Osteoblast (primary cell): ENCODE measurements around the gene SEPTIN2. TPM values are rescaled to one million over a fixed set of nuclear protein-coding genes. Genes with fewer than 3 reads are reported as not detected.

Source experiments
- DNase-seq: peaks from one replicate; pipeline ENCODE4 v3.0.0; 2011; ENCODE audit warnings: low spot score, mixed read lengths; ENCODE audit not compliant: insufficient read length; ENCODE audit errors: missing footprints
- H2AFZ ChIP-seq: 2 replicates; pipeline ENCODE4 v1.6.0; 2011; ENCODE audit warnings: mild to moderate bottlenecking, low read length
- H3K27ac ChIP-seq: 2 replicates; pipeline ENCODE4 v1.5.1; 2011; ENCODE audit warnings: mild to moderate bottlenecking, low read depth, low read length, moderate library complexity
- H3K27me3 ChIP-seq: 2 replicates; pipeline ENCODE4 v1.6.0; 2012; ENCODE audit warnings: mild to moderate bottlenecking, control low read depth, inconsistent platforms, low read length, moderate library complexity; ENCODE audit not compliant: insufficient read depth
- H3K36me3 ChIP-seq: 2 replicates; pipeline ENCODE4 v1.5.1; 2011; ENCODE audit warnings: mild to moderate bottlenecking, low read length, control low read depth, moderate library complexity; ENCODE audit not compliant: insufficient read depth
- H3K4me1 ChIP-seq: 2 replicates; pipeline ENCODE4 v1.5.1; 2011; ENCODE audit warnings: mild to moderate bottlenecking, low read length, control low read depth, moderate library complexity; ENCODE audit not compliant: insufficient read depth
- H3K4me2 ChIP-seq: 2 replicates; pipeline ENCODE4 v1.6.0; 2011; ENCODE audit warnings: mild to moderate bottlenecking, low read length; ENCODE audit not compliant: insufficient read depth
- H3K4me3 ChIP-seq: fragments of 200-600 bp; sonication (generic); 3 replicates; pipeline ENCODE4 v1.5.1; 2012; ENCODE audit warnings: mild to moderate bottlenecking, low read length, inconsistent platforms; ENCODE audit not compliant: insufficient read depth
- H3K79me2 ChIP-seq: 2 replicates; pipeline ENCODE4 v1.6.0; 2012; ENCODE audit warnings: mild to moderate bottlenecking, low read length, control low read depth, inconsistent platforms; ENCODE audit not compliant: insufficient read depth
- H3K9me3 ChIP-seq: 2 replicates; pipeline ENCODE4 v1.5.1; 2011; ENCODE audit warnings: low read depth, low read length, control low read depth
- H4K20me1 ChIP-seq: 2 replicates; pipeline ENCODE4 v1.6.0; 2012; ENCODE audit warnings: mild to moderate bottlenecking, low read length, control low read depth; ENCODE audit not compliant: insufficient read depth
- CTCF ChIP-seq: IDR thresholded peaks from 2 replicates; pipeline ENCODE4 v1.5.1; 2011; ENCODE audit warnings: mild to moderate bottlenecking, low read depth, low read length, moderate library complexity; ENCODE audit errors: extremely low read depth
- total RNA-seq: library from RNA; depleted of rRNA; stranded (reverse); fragments of >200 nt; gene quantifications from 2 replicates; pipeline ENCODE4 v1.2.3, GENCODE V29; 2012

Gene SEPTIN2
- total RNA-seq, 1 donor, result 418 TPM

GRCh38 chr2:241350530-241350877 is 34.8 kb downstream of the SEPTIN2 start:
- Histone ChIP-seq H3K27ac (no peak overlapping the region), H3K79me2 (no peaks in the 10 kb centered on the region), H2AFZ (no peak overlapping the region), H3K27me3 (no peaks in the 10 kb centered on the region), H3K4me3 (no peak overlapping the region), H3K36me3 (peaks cover 92% of the 10 kb centered on the region), H3K4me2 (no peak overlapping the region), H3K9me3 (no peaks in the 10 kb centered on the region), H4K20me1 (peaks cover 19% of the 10 kb centered on the region), H3K4me1 (peaks cover 4% of the 10 kb centered on the region)
- no peak for DNase-seq
- TF ChIP-seq CTCF, result no peak

GRCh38 chr2:241350878-241351639 is 35.3 kb downstream of the SEPTIN2 start:
- no peaks in the 10 kb centered on the region for H3K4me1 ChIP-seq
- H3K36me3 ChIP-seq, result peaks cover 86% of the 10 kb centered on the region
- no peak for TF ChIP-seq CTCF
- no peaks in the 10 kb centered on the region for H3K79me2 ChIP-seq
- no peak overlapping the region for H2AFZ ChIP-seq
- no peak overlapping the region for H3K4me3 ChIP-seq
- H3K27me3 ChIP-seq, result no peaks in the 10 kb centered on the region
- no peak overlapping the region for H3K4me2 ChIP-seq
- H3K9me3 ChIP-seq, result no peaks in the 10 kb centered on the region
- peaks cover 15% of the 10 kb centered on the region for H4K20me1 ChIP-seq
- DNase-seq, result no peak
- H3K27ac ChIP-seq, result no peak overlapping the region

GRCh38 chr2:241351640-241352031 is 35.9 kb downstream of the SEPTIN2 start:
- H3K9me3 ChIP-seq, result no peaks in the 10 kb centered on the region
- H3K79me2 ChIP-seq, result peaks cover 4% of the 10 kb centered on the region
- H3K4me3 ChIP-seq, result no peak overlapping the region
- peaks cover 15% of the 10 kb centered on the region for H4K20me1 ChIP-seq
- H3K27ac ChIP-seq, result no peak overlapping the region
- H3K4me2 ChIP-seq, result no peak overlapping the region
- no peak for DNase-seq
- TF ChIP-seq CTCF, result no peak
- H3K4me1 ChIP-seq, result no peaks in the 10 kb centered on the region
- H2AFZ ChIP-seq, result no peak overlapping the region
- H3K36me3 ChIP-seq, result peaks cover 81% of the 10 kb centered on the region
- no peaks in the 10 kb centered on the region for H3K27me3 ChIP-seq

- H2AFZ ChIP-seq, result no peak overlapping the region
- peaks cover 14% of the 10 kb centered on the region for H4K20me1 ChIP-seq
- no peaks in the 10 kb centered on the region for H3K27me3 ChIP-seq
- DNase-seq, result no peak
- H3K4me2 ChIP-seq, result no peak overlapping the region
- no peak overlapping the region for H3K27ac ChIP-seq
- H3K4me3 ChIP-seq, result no peak overlapping the region
- H3K79me2 ChIP-seq, result peaks cover 10% of the 10 kb centered on the region
- H3K36me3 ChIP-seq, result peaks cover 75% of the 10 kb centered on the region
- no peaks in the 10 kb centered on the region for H3K9me3 ChIP-seq
- no peak for TF ChIP-seq CTCF
- peaks cover 3% of the 10 kb centered on the region for H3K4me1 ChIP-seq
Measured at GRCh38 chr2:241352227-241352626, 36.5 kb downstream of the SEPTIN2 start.
